ENCODE measurements around the gene RELCH.

Gene RELCH

DNA sequence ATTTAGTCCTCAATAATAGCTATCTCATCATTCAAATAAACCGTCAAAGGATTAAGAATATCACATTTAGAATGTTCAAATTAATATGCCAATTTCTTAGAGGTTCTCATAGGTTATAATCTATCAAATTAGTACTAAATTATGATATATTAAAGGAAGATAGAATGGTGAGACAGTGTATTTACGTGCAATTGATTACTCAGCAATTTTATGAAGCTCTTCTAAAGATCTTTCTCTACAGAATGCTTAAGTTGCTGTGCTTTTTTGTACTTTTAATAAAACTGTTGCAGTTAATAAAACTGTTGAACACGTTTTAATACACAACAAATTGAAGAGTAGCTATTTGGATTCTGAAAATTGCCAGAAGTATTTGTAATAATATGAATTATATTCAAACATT is 39.0 kb downstream of the RELCH start:
- TF ChIP-seq TAF1 (IDR thresholded peaks at IDR 0.05; ENCODE audit: borderline replicate concordance, insufficient read depth, low read length) (no peak), FOXP2 (optimal IDR thresholded peaks at IDR 0.05; ENCODE audit: borderline replicate concordance, extremely low read depth, extremely low read length, insufficient read depth) (no peak), POLR2AphosphoS5 (IDR thresholded peaks at IDR 0.05; ENCODE audit: low read depth, low read length) (no peak), SIN3A (IDR thresholded peaks at IDR 0.05; ENCODE audit: borderline replicate concordance, insufficient read depth, low read length) (no peak)
- TF ChIP-seq, protein P1, sequence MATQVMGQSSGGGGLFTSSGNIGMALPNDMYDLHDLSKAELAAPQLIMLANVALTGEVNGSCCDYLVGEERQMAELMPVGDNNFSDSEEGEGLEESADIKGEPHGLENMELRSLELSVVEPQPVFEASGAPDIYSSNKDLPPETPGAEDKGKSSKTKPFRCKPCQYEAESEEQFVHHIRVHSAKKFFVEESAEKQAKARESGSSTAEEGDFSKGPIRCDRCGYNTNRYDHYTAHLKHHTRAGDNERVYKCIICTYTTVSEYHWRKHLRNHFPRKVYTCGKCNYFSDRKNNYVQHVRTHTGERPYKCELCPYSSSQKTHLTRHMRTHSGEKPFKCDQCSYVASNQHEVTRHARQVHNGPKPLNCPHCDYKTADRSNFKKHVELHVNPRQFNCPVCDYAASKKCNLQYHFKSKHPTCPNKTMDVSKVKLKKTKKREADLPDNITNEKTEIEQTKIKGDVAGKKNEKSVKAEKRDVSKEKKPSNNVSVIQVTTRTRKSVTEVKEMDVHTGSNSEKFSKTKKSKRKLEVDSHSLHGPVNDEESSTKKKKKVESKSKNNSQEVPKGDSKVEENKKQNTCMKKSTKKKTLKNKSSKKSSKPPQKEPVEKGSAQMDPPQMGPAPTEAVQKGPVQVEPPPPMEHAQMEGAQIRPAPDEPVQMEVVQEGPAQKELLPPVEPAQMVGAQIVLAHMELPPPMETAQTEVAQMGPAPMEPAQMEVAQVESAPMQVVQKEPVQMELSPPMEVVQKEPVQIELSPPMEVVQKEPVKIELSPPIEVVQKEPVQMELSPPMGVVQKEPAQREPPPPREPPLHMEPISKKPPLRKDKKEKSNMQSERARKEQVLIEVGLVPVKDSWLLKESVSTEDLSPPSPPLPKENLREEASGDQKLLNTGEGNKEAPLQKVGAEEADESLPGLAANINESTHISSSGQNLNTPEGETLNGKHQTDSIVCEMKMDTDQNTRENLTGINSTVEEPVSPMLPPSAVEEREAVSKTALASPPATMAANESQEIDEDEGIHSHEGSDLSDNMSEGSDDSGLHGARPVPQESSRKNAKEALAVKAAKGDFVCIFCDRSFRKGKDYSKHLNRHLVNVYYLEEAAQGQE (IDR thresholded peaks at IDR 0.05; ENCODE audit: insufficient read depth in 1 of 2, low read depth in 2 of 2, low read length in 2 of 2): no peak

GRCh38 chr18:62236252-62236651 is 49.2 kb downstream of the RELCH start:
- TF ChIP-seq POLR2AphosphoS5 (IDR thresholded peaks at IDR 0.05; ENCODE audit: low read depth, low read length) (no peak), TAF1 (IDR thresholded peaks at IDR 0.05; ENCODE audit: borderline replicate concordance, insufficient read depth, low read length) (no peak), FOXP2 (optimal IDR thresholded peaks at IDR 0.05; ENCODE audit: borderline replicate concordance, extremely low read depth, extremely low read length, insufficient read depth) (no peak), SIN3A (IDR thresholded peaks at IDR 0.05; ENCODE audit: borderline replicate concordance, insufficient read depth, low read length) (no peak)
- TF ChIP-seq, protein P1 (IDR thresholded peaks at IDR 0.05; ENCODE audit: insufficient read depth in 1 of 2, low read depth in 2 of 2, low read length in 2 of 2): no peak

GRCh38 chr18:62239475-62239874 is 52.4 kb downstream of the RELCH start:
- TF ChIP-seq FOXP2 (optimal IDR thresholded peaks at IDR 0.05; ENCODE audit: borderline replicate concordance, extremely low read depth, extremely low read length, insufficient read depth): no peak
- TF ChIP-seq POLR2AphosphoS5 (IDR thresholded peaks at IDR 0.05; ENCODE audit: low read depth, low read length): no peak
- TF ChIP-seq, protein P1 (IDR thresholded peaks at IDR 0.05; ENCODE audit: insufficient read depth in 1 of 2, low read depth in 2 of 2, low read length in 2 of 2): no peak
- no peak for TF ChIP-seq SIN3A (IDR thresholded peaks at IDR 0.05; ENCODE audit: borderline replicate concordance, insufficient read depth, low read length)
- TF ChIP-seq TAF1 (IDR thresholded peaks at IDR 0.05; ENCODE audit: borderline replicate concordance, insufficient read depth, low read length): no peak

DNA sequence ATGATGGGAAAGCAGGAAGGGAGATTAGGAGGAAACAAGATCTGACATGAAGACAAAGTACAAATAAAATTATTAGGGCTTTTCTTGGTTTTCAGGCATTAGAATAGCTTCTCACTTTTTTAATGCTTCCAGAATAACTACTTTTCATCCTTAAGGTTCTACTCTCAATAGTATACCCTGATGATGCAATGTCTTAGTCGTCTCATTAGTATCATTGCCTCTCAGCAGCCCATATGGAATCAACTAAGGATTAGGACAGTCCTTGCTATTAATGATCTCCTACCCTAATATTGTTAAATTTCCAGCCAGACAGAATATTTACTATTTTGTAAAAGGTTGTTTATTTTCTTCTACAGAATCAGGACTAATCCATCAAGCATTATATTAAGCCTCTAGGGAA is 55.9 kb downstream of the RELCH start:
- TF ChIP-seq TAF1 (IDR thresholded peaks at IDR 0.05; ENCODE audit: borderline replicate concordance, insufficient read depth, low read length) (no peak), SIN3A (IDR thresholded peaks at IDR 0.05; ENCODE audit: borderline replicate concordance, insufficient read depth, low read length) (no peak), FOXP2 (optimal IDR thresholded peaks at IDR 0.05; ENCODE audit: borderline replicate concordance, extremely low read depth, extremely low read length, insufficient read depth) (no peak), POLR2AphosphoS5 (IDR thresholded peaks at IDR 0.05; ENCODE audit: low read depth, low read length) (no peak)
- TF ChIP-seq, protein P1 (IDR thresholded peaks at IDR 0.05; ENCODE audit: insufficient read depth in 1 of 2, low read depth in 2 of 2, low read length in 2 of 2): no peak

DNA sequence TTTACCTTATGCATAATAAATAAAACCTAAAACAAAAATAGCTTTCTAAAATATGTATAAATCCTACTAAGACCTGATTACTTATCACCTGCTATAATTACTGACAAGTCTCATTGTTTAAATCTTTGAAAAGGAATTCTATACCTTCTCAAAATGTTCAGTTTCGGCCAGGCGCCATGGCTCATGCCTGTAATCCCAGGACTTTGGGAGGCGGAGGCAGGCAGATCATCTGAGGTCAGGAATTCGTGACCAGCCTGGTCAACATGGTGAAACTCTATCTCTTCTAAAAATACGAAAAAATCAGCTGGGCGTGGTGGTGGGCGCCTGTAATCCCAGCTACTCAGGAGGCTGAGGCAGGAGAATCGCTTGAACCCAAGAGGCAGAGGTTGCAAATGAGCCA is 58.1 kb downstream of the RELCH start:
- TF ChIP-seq TAF1 (IDR thresholded peaks at IDR 0.05; ENCODE audit: borderline replicate concordance, insufficient read depth, low read length): no peak
- TF ChIP-seq SIN3A (IDR thresholded peaks at IDR 0.05; ENCODE audit: borderline replicate concordance, insufficient read depth, low read length): no peak
